Measurements from ENCODE around the gene GAREM1.

DNA sequence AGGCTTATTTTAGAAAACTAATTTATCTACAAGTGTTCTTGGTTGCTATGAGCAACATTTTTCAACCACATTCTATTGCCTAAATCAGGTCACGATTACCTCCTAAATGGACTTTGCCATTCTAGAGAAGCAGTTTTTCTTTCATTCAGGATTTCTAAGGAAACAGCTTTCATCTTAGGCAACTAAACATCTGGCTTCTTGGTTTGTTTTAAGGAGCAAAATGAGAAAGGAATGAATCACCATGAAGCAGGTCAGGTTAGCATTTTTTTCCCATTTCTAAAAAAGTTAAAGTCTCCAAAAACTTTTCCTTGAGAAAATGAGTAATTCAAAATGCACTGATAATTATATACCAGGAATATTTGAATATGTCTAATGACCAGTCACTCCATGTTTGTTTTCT is 114.8 kb downstream of the GAREM1 start:
- TF ChIP-seq, protein P1, sequence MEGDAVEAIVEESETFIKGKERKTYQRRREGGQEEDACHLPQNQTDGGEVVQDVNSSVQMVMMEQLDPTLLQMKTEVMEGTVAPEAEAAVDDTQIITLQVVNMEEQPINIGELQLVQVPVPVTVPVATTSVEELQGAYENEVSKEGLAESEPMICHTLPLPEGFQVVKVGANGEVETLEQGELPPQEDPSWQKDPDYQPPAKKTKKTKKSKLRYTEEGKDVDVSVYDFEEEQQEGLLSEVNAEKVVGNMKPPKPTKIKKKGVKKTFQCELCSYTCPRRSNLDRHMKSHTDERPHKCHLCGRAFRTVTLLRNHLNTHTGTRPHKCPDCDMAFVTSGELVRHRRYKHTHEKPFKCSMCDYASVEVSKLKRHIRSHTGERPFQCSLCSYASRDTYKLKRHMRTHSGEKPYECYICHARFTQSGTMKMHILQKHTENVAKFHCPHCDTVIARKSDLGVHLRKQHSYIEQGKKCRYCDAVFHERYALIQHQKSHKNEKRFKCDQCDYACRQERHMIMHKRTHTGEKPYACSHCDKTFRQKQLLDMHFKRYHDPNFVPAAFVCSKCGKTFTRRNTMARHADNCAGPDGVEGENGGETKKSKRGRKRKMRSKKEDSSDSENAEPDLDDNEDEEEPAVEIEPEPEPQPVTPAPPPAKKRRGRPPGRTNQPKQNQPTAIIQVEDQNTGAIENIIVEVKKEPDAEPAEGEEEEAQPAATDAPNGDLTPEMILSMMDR (IDR thresholded peaks at IDR 0.05), result no peak
- no peak for TF ChIP-seq EZH2 (IDR thresholded peaks at IDR 0.05)

All from neural progenitor cell (in vitro differentiated cells).